GM12878 (cell line): ENCODE results near the gene TBL1XR1. TPM values are rescaled to one million over a fixed set of nuclear protein-coding genes. Genes with fewer than 3 reads are reported as not detected.
A peak's percentile ranks its signal among the peaks of the same experiment; 100 is the strongest.

Experiments used
- ATAC-seq: fragments of 200-7000 bp; cut with Tn5 transposase; 3 replicates; pipeline ENCODE4 v1.9.1; 2020; ENCODE audit warnings: mild to moderate bottlenecking, moderate library complexity
- BruUV-seq: library from RNA; stranded (reverse); fragments of 400-500 nt; replicated peaks from 2 replicates; lab custom pipeline; 2021; lab: Mats Ljungman, UMichigan
- CTCF ChIA-PET: fragments of 300-600 bp; sonication (Branson Sonifier 250); formaldehyde crosslinking; extraction: SDS; loops from one replicate; lab custom pipeline; 2021; ENCODE audit warnings: inconsistent platforms; lab: Yijun Ruan, JAX
- POLR2A ChIA-PET: fragments of 350-600 bp; formaldehyde crosslinking; extraction: SDS; loops from one replicate; lab custom pipeline; 2021; ENCODE audit warnings: inconsistent platforms; lab: Charles Lee
- RAD21 ChIA-PET: fragments of 300-600 bp; sonication (Branson Sonifier 250); formaldehyde crosslinking; loops from one replicate; lab custom pipeline; 2023; ENCODE audit warnings: antibody characterized with exemption; ENCODE audit not compliant: unreplicated experiment; lab: Charles Lee
- SMC1A ChIA-PET: fragments of 300-600 bp; sonication (Branson Sonifier 250); formaldehyde crosslinking; loops from one replicate; lab custom pipeline; 2023; ENCODE audit not compliant: unreplicated experiment, uncharacterized antibody; lab: Charles Lee
- DNase-seq: peaks from one replicate; pipeline ENCODE4 v3.0.0-alpha.2; 2011; ENCODE audit warnings: low read depth, low spot score
- FAIRE-seq: peaks from 3 replicates; lab custom pipeline; 2011; peaks lifted over from hg19 to GRCh38; lab: Jason Lieb, UNC
- H2AFZ ChIP-seq: 2 replicates; pipeline ENCODE4 v1.6.0; 2011; ENCODE audit warnings: low read depth, low read length, control low read depth; ENCODE audit not compliant: control insufficient read depth
- H3K27ac ChIP-seq: 2 replicates; pipeline ENCODE4 v1.5.1; 2011; ENCODE audit warnings: control low read depth; ENCODE audit not compliant: control insufficient read depth, insufficient read depth
- H3K27me3 ChIP-seq, 2 experiments: replicated peaks in 1 of 2; 2 replicates each; pipeline versions ENCODE4 v1.6.0 to v1.6.1; 2011; ENCODE audit warnings: low read length in 1 of 2; ENCODE audit not compliant: control insufficient read depth in 2 of 2, insufficient read depth in 2 of 2
- H3K36me3 ChIP-seq, 2 experiments: 2 replicates each; pipeline ENCODE4 v1.5.1; 2011; ENCODE audit warnings: low read length in 1 of 2; ENCODE audit not compliant: control insufficient read depth in 2 of 2, insufficient read depth in 2 of 2
- H3K4me1 ChIP-seq: 2 replicates; pipeline ENCODE4 v1.6.1; 2011; ENCODE audit warnings: mild to moderate bottlenecking, low read length, moderate library complexity, mixed read lengths; ENCODE audit not compliant: control insufficient read depth, insufficient read depth
- H3K4me2 ChIP-seq: 2 replicates; pipeline ENCODE4 v1.6.0; 2011; ENCODE audit warnings: control low read depth; ENCODE audit not compliant: control insufficient read depth, insufficient read depth
- H3K4me3 ChIP-seq: fragments of 200-600 bp; sonication (generic); 2 replicates; pipeline ENCODE4 v1.5.1; 2016
- H3K79me2 ChIP-seq: 2 replicates; pipeline ENCODE4 v1.6.0; 2011; ENCODE audit warnings: low read length; ENCODE audit not compliant: control insufficient read depth, insufficient read depth
- H3K9ac ChIP-seq: 2 replicates; pipeline ENCODE4 v1.8.0; 2011; ENCODE audit warnings: low read length, control low read depth, mixed read lengths; ENCODE audit not compliant: control insufficient read depth, insufficient read depth
- H3K9me3 ChIP-seq: replicated peaks from 3 replicates; pipeline ENCODE4 v1.5.1; 2011; ENCODE audit warnings: mild to moderate bottlenecking, low read length; ENCODE audit not compliant: control insufficient read depth, insufficient read depth
- H4K20me1 ChIP-seq: 2 replicates; pipeline ENCODE4 v1.6.0; 2011; ENCODE audit not compliant: control insufficient read depth, insufficient read depth
- CEBPB ChIP-seq, 2 experiments: fragments of 150-350 bp in 1 of 2; IDR thresholded peaks; 2 replicates each; pipeline ENCODE4 v1.6.1; 2012 to 2014; ENCODE audit warnings: low read depth in 2 of 2, low read length in 2 of 2, borderline replicate concordance in 1 of 2, inconsistent platforms in 1 of 2
- HDAC6 ChIP-seq: fragments of 200-600 bp; sonication (generic); IDR thresholded peaks from one replicate; pipeline ENCODE4 v1.8.0; 2017; ENCODE audit warnings: antibody characterized with exemption; ENCODE audit not compliant: unreplicated experiment
- MYB ChIP-seq: fragments of 150-350 bp; IDR thresholded peaks from 2 replicates; pipeline ENCODE4 v1.6.1; 2014; ENCODE audit warnings: mild to moderate bottlenecking, low read depth, low read length, borderline replicate concordance
- NKRF ChIP-seq: fragments of 450-650 bp; conservative IDR thresholded peaks from 2 replicates; pipeline ENCODE4 v1.6.1; 2017; ENCODE audit warnings: mild to moderate bottlenecking, moderate library complexity
- ZNF384 ChIP-seq: IDR thresholded peaks from 2 replicates; pipeline ENCODE4 v1.6.1; 2012; ENCODE audit warnings: low read depth, mild to moderate bottlenecking, low read length, improper control_type of control experiment, borderline replicate concordance
- WGBS: methylation state at CpG from one replicate; pipeline ENCODE4 v1.1.6; 2016; ENCODE audit warnings: low lambda C conversion rate; ENCODE audit not compliant: insufficient replicate concordance, insufficient coverage; ENCODE audit errors: missing lambda C conversion rate; 5-methylcytosine and 5-hydroxymethylcytosine counted together
- in situ Hi-C: fragments of 300-500 bp; cut with MboI; formaldehyde crosslinking; loops from 9 replicates; pipeline ENCODE4 v1.14.3; 2018; ENCODE audit warnings: mixed read lengths
- intact Hi-C: fragments of 100-400 bp; cut with micrococcal nuclease; formaldehyde crosslinking; loops from one replicate; pipeline ENCODE4 v1.14.2; 2022; ENCODE audit not compliant: unreplicated experiment
- polyA plus RNA-seq, 11 experiments: library from polyadenylated mRNA; depleted of rRNA in 4 of 11; unstranded in 6 of 11; stranded (reverse) in 5 of 11; fragments of >200 nt; fragmentation: Nextera tagmentation in 4 of 11; fragmentation: Illumina TruSeq in 1 of 11; extraction: Ambion mirVana in 4 of 11; extraction: Trizol in 1 of 11; gene quantifications; 1 replicate in 1 of 11; 2 replicates in 10 of 11; pipeline versions ENCODE4 v1.2.1 to v1.2.3, GENCODE V29; 2011 to 2016; ENCODE audit warnings: inconsistent platforms in 2 of 11, missing spikeins in 2 of 11, low read depth in 1 of 11
- total RNA-seq, 4 experiments: library from RNA; depleted of rRNA in 3 of 4; stranded (reverse); fragments of >200 nt in 3 of 4; fragmentation: Illumina TruSeq in 1 of 4; extraction: Trizol in 1 of 4; gene quantifications; 2 replicates each; pipeline versions ENCODE4 v1.2.1 to v1.2.3, GENCODE V29; 2013 to 2021

TBL1XR1 gene
- total and polyA plus RNA-seq, 10 of the 15 experiments (the other 5 are each of a cell fraction or from before 2014, with no cell fraction given): 13.0 to 115 (median 60.4) TPM

- no peak overlapping the region for H3K9ac ChIP-seq
- ATAC-seq (no peak), FAIRE-seq (no peak), DNase-seq (no peak)
- no peak overlapping the region for H2AFZ ChIP-seq
- ChIA-PET RAD21 (interaction anchor here (1.1 to 3.9 kb wide), 3 partner anchors 38 to 95 kb away, joined by 3 to 20 read pairs (median 4); no protein-coding TSS in a partner anchor), POLR2A (interaction anchor here (1.0 to 1.4 kb wide), 2 partner anchors 8 to 15 kb away, joined by 3 to 4 read pairs; no protein-coding TSS in a partner anchor), SMC1A (interaction anchor here (0.6 to 2.8 kb wide), 12 partner anchors 8 to 1958 kb away, joined by 3 to 13 read pairs (median 4); no protein-coding TSS in a partner anchor), CTCF (interaction anchor here (1.6 to 2.0 kb wide), 2 partner anchors 13 to 48 kb away, joined by 4 to 13 read pairs; no protein-coding TSS in a partner anchor)
- H3K79me2 ChIP-seq: peaks cover 90% of the 10 kb centered on the region
- TF ChIP-seq MYB (no peak), HDAC6 (no peak), CEBPB (IDR thresholded peaks at IDR 0.05; ENCODE audit: borderline replicate concordance in 1 of 2, low read depth in 2 of 2, low read length in 2 of 2) (no peak), NKRF (no peak), ZNF384 (0 out of 2 replicates have a peak, but pooled peaks have one; percentile 30)
- peaks cover 0 to 3% of the 10 kb centered on the region in 2 experiments; a peak in 1 of 4 replicates for H3K36me3 ChIP-seq
- H3K4me2 ChIP-seq: no peak overlapping the region
- peaks cover 39% of the 10 kb centered on the region for H3K4me1 ChIP-seq
- intact Hi-C loops: loop anchor here (5.0 kb wide), 2 partner anchors 51 to 101 kb away; partner anchors contain the start of gene TBL1XR1
- peaks cover 5% of the 10 kb centered on the region; the same call in 1 of the 2 replicates for H4K20me1 ChIP-seq
- no peak overlapping the region for H3K27ac ChIP-seq
- no TSS peak for BruUV-seq
- H3K9me3 ChIP-seq: no peaks in the 10 kb centered on the region
- no peak overlapping the region for H3K4me3 ChIP-seq
- in situ Hi-C loops: no loop called here
- no peaks in the 10 kb centered on the region for H3K27me3 ChIP-seq
- 61% methylated on average over 4 of the region's 4 CpGs for WGBS
Observed at GRCh38 chr3:177146646-177147045, 50.6 kb downstream of the TBL1XR1 start.
